ENCODE measurements around the gene KRT20.

GRCh38 chr17:40886090-40886489 is 1.0 kb upstream of the KRT20 start:
- TF ChIP-seq, protein P1, sequence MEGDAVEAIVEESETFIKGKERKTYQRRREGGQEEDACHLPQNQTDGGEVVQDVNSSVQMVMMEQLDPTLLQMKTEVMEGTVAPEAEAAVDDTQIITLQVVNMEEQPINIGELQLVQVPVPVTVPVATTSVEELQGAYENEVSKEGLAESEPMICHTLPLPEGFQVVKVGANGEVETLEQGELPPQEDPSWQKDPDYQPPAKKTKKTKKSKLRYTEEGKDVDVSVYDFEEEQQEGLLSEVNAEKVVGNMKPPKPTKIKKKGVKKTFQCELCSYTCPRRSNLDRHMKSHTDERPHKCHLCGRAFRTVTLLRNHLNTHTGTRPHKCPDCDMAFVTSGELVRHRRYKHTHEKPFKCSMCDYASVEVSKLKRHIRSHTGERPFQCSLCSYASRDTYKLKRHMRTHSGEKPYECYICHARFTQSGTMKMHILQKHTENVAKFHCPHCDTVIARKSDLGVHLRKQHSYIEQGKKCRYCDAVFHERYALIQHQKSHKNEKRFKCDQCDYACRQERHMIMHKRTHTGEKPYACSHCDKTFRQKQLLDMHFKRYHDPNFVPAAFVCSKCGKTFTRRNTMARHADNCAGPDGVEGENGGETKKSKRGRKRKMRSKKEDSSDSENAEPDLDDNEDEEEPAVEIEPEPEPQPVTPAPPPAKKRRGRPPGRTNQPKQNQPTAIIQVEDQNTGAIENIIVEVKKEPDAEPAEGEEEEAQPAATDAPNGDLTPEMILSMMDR (conservative IDR thresholded peaks at IDR 0.05; ENCODE audit: low read length), result no peak
- no peak for TF ChIP-seq EZH2phosphoT487 (IDR thresholded peaks at IDR 0.05; ENCODE audit: borderline replicate concordance)
